ENCODE measurements around the gene NUP85.
"Not testable (repeated sequence)": the region's sequence is repeated elsewhere in the genome, so short reads cannot be mapped to it uniquely, and the experiment has no call there.

Gene NUP85

DNA sequence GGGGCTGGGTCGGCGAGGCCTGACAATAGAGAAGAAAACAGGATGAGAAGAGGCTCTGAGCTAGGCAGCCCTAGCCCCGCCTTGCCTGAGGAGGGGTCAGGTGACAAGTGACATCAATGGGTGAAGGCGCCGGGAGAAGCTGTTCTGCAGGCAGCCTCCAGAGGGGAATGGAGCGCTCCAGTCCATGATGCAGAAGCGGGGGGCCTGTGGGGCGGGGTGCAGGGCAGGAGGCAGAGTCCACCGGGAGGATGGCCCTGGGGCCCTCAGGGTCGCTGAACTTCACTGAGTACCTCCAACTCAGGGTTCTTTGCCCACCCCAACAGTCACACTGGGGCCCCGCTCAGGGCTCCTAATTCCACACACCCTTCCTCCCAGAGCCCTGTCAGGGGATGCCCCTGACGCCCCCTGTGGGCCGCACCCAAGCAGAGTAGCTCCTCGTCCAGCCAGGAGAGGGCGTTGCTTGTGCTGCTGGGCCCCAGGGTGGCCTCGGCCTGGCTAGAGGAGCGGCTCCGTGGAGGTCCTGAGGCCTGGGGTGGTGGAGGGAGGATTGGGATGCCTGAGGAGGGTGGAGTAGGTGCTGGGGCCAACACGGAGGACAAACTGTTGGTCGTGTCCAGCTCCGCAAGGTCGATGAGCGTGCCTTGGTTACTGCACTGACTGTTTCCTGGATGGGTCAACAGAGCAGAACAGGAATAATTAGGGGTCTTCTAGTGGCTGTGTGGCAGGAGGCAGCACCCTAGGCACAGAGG lies 35.1 kb downstream of the NUP85 start:
- peak in 20 of 58 donors; percentile 15 to 63 (median 32) for DNase-seq

DNA sequence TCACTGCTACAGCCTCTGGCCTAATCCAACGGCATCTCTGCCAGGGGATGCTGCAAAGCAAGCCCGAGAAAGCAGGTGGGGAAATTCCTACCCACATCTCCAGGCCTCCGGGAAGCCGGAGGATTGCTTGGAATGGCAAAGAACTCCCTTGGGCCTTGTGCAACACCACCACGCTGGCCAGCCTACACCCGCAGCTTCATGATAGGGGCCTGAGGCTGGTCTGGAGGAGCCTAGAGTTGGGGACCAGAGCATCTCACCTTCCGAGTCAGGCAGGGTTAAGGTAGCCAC lies 35.6 kb downstream of the NUP85 start:
- no peak for DNase-seq

DNA sequence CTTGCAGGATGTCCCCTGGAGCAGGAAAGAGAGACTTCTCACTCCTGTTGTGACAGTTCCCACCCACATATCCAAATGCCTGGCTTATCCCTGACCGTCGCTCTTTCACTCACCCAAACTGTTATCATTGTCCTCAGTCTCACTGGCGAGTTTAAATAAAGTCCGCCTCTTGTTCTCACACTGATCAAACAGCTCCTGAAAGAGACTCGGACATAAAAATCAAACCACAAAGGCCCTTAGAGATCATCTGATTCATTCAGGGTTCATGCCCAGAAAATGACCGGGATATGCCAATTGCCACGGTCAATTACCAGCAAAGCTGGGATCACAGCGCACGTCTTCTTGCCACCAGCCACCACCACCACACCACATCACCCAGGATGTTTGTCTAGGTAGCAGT lies 36.0 kb downstream of the NUP85 start:
- no peak for DNase-seq

DNA sequence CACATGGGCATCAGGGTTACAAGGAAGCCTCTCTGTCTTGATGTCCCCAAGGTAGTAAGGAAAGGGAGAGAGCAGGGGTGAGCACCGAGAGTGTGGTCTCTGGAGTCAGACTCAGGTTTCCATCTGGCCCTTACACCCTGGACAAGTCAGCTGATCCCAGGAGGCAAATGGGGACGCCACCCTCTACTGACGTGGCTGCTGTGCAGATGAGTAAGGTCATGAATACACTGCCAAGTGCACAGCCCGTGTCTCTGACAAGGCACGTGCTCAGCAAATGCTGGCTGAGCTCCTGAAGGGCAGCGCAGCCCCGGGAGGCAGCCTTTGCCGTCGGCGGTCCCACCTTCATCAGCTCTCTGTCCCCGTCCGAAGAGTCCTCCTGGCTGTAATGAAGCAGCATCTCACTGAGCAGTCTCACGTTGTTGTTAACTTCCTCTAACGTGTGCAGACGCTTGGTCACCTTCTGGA lies 36.5 kb downstream of the NUP85 start:
- DNase-seq: no peak

DNA sequence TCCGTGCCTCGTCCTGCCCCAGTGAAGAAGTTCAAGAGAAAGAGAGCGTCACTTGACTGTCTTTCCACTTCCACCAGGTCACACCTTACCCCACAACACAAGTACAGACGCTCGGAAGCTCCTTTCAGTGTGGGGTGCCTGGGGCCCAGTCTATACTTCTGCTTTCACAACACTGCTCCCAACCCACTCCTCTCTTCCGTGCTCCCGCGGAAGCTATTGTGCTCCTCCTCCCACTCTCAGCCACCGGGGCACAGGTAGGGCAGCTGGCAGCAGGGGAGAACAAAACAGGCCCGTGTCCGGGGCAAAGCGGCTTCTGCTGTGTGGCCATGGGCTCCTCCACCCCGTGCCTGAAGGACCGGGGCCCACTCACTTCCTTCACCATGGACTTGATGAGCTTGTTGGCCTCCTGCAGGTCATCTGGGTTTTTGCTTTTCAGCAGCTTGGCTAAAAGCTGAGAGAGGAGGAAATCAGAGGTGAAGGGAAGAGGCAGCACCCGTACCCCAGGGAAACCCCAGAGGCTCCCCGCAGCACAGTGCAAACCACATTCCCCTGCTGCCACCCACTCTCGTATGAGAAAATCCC lies 37.1 kb downstream of the NUP85 start:
- no peak for DNase-seq

DNA sequence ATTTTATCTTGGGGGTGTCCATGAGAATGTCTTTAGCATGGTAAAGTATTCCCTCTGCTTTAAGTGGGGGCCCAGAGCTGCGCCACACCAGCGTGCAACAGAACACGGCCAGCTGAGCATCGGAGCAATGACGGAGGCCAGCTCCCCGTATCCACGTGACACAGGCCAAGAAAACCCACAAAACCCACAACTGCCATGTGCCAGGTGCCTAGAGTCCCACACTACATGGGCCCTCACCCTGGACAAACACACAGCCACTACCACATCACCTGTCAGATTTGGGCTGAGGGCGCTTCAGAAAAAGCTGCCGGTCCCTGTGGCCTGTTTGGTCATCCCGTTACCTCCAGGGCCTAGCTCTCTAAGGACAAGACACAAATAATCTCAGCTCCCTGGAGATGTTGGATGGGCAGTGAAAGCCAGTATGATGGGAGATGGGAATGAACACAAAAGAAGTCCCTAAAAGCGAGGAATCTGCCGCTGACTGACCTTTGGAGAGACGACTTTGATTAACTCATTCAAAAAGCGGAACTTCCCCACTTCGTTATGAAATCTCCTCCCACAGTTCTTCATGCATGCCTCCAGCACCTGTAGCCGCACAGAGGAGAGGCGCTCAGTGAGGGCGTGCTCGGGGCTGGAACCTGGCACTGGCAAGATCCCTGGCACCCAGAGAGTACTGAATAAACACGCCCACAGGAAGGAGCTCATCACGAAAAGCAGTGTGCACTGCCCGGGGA lies 38.8 kb downstream of the NUP85 start:
- peak in 1 of 58 donors; percentile 8 for DNase-seq

DNA sequence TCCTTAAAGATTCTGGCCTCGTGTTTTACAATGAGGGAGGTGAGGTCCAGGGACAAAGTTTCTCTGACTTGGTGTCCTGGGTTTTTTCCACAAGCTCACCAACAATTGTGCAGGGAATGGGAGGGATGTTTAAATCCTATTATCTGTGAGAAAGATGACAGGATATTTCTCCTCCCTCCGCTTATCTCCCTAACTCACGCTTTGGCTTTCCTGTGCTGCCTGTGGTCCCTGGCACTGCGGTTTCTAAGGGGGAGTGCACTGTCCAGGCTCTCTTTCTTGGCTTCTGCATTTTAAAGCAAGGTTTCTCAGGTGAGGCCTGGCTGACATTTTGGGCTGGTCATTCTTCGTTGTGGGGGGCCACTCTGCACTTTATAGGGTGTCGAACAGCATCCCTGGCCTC lies 39.5 kb downstream of the NUP85 start:
- DNase-seq: no peak

DNA sequence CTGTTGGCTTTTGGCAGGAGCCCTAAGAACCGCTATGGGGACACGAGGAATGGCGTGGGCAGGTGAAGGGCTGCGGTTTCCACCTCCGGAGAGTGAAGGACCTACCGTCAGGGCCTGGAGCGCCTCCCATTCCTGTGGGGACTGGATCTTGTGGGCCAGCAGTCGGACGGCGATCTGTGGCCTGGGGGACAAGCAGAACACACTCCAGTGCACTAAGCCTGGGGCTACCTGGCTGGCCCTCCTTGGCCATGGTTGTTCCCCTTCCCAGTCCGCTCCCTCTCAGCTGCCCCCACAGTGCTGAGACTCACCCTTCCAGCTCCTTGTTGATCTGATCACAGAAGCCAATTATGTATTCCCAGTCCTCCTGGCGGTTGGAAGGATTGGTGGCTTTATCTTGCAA lies 40.9 kb downstream of the NUP85 start:
- no peak for DNase-seq

DNA sequence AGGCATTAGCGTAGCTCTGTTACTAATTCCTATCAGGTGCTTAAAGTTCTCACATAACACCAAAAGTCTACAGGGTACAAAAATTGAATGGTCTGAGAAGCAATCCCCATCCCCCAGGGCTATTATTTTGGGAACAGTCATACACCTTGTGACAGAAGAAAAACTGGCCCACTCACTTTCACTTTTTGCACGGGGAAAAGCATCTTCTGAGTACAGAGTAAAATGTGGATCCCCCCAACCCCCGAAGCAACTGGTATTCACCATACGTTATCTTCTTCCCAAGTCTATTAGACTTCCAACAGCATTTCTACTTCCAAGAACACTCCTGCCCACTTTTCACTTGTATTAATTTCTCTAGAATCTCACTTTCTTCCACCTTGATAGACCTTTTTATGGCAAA lies 44.1 kb downstream of the NUP85 start:
- no peak for DNase-seq

DNA sequence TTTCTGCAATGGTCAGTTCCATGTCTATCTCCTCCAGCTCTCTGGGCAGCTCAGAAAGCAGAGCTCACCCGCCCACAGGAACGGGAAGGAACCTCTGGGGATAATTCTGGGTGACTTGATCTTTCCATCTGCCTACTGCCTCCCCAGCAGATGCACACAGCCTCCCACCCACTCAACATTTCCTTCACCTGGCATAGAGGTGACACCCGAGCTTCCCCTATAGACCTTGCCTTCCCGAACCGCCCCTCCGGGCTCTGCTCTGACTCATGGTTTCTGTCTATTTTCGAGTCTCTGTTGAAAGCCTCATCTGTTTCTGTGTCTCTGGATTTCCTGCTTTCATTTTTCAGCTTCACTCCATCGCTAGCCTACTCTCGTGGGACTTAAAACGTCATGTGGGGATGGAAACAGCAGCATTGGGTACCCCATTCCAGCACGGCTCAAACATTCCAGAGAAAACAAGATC lies 44.6 kb downstream of the NUP85 start:
- peak in 9 of 58 donors; percentile 15 to 43 (median 21) for DNase-seq

DNA sequence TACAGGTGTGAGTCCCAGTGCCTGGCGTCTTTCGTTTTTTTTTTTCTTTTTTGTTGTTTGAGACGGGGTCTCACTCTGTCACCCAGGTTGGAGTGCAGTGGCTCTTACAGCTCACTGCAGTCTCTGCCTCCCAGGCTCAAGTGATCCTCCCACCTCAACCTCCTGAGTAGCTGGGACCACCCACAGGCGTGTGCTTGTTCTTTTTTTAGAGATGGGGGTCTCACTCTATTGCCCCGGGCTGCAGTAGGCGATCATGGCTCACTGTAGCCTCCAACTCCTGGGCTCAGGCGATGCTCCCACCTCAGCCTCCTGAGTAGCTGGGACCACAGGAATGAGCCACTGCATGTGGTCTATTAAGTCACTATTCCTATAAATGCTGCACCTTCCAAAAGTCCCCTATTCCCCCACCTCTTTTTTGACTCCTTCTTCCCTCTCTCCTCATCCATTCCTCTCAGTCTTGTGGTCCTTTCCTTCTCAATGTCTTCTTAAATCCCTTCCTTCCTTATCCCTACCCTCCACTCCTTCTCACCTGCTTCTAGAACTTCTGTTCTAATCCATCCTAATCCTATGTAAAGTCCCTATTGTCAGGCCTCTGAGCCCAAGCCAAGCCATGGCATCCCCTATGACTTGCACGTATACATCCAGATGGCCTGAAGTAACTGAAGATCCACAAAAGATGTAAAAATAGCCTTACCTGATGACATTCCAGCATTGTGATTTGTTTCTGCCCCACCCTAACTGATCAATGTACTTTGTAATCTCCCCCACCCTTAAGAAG lies 46.7 kb downstream of the NUP85 start:
- DNase-seq: no peak

DNA sequence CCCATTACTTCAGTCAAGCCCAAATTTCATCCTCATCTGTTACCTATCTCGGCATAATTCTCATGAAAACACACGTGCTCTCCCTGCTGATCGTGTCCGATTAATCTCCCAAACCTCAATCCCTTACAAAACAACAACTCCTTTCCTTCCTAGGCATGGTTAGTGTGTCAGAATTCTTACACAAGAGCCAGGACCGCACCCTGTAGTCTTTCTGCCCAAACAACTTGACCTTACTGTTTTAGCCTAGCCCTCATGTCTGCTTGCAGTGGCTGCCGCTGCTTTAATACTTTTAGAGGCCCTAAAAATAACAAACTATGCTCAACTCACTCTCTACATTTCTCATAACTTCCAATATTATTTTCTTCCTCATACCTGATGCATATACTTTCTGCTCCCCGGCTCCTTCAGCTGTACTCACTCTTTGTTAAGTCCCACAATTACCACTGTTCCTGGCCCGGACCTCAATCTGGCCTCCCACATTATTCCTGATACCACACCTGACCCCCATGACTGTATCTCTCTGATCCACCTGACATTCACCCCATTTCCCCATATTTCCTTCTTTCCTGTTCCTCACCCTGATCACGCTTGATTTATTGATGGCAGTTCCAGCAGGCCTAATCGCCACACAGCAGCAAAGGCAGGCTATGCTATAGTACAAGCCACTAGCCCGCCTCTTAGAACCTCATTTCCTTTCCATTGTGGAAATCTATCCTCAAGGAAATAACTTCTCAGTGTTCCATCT lies 50.6 kb downstream of the NUP85 start:
- DNase-seq: not testable (repeated sequence)

DNA sequence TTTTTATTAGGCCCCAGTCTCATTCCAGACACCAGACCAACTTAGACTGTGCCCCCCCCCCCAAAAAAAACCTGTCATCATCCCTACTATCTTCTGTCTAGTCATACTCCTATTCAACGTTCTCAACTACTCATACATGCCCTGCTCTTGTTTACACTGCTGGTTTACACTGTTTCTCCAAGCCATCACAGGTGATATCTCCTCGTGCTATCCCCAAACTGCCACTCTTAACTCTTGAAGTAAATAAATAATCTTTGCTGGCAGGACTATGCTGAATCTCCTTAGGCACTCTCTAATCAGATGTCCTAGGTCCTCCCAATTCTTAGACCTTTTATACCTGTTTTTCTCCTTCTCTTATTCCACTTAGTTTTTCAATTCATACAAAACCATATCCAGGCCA lies 51.7 kb downstream of the NUP85 start:
- not testable (repeated sequence) for DNase-seq

DNA sequence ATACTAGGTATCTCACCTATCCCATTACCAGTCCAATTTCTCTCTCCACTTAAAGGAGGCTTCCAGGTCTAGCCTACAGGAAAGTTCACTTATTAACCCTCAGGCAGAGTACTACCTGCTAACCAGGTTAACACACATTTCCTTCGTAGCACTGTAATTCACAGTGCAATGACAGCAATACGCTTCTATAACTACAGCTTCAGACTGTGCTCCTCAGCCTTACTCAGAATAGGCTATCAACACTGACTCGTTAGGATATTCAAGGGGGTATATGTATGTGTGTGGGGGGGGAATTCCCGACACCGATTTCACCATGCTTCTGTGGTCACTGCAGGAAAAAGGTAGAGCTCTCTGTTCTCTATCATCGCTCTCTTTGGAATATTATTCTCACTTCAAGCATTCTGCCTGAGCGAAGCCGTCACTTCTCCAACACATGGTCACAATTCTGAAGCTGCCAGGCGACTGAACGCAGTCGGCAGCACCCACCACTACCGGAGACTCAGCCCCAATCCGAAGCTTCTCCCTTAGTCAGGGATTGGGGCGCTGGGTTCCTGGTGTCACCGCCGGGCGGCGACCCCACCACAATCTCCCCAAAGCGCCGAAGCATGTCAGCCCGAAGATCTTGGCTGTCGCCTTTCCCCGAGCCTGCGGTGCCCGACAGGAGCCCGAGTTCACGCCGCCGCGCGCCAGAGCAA lies 55.3 kb downstream of the NUP85 start:
- peak in 1 of 58 donors; percentile 59 for DNase-seq

DNA sequence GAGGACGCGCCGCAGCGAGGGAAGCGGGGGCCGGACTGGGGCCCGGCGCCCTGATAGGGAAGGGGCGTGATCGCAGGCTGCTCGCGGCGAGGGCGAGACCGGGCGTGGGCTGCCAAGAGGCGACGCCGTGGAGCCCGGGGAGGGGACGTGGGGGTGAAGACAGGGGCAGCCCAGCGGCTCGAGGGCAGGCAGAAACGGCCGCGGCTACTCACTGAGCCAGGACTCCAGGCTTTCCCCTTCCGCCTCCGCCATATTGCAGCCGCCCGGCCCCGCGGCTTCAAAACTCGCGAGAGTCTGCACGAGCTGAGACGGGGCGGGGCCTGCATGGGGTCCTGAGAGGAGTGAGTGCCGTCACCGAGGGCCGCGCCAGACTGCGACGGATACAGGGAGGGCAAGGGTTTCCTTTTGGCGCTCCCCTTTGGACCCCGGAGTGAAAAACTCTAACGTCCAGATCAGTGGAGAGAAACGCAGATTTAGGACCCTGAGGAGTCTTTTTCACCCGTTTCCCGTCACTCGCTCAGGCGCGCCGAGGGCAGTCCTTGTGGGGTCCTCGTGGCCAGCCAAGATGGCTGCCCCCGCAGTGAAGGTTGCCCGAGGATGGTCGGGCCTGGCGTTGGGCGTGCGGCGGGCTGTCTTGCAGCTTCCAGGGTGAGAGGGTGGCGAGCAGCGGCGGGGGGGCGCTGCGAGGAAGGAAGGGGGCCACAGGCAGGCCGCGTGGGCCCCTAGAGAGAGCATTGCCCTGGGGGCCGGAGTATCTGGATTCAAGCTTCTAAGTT lies 56.0 kb downstream of the NUP85 start, which contains the start of the genes GGA3 and MRPS7:
Gene GGA3, minus strand, starts transcription at position 271 of the 776 bp plus-strand sequence. Its CDS starts 19 bp downstream, at position 252.
Gene MRPS7, plus strand, starts transcription at position 544 of the 776 bp plus-strand sequence. Its CDS starts 22 bp downstream, at position 566.
- peak; percentile 75 to 97 (median 92) for DNase-seq

DNA sequence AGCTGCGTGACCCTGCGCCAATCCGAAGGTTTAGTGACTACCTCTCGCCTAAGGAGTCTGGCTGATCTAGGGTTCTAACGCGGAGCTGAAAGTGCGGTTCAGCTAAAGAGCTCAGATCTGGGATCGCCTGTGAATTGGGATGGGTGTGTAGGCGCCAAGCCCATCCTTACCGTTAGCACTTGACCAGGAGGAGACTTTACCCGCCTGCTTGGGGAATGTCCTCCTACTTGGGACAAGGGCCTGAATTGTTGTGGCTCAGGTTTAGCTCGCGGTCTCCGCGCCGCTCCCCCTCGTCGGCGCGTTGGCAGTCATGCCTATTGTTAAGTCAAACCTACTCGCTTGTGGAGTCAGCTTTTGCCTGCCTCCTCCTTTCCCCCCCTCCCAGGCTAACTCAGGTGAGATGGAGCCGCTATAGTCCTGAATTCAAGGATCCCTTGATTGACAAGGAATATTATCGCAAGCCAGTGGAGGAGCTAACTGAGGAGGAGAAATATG lies 56.7 kb downstream of the NUP85 start:
- DNase-seq: peak in 3 of 58 donors; percentile 51 to 57 (median 57)

DNA sequence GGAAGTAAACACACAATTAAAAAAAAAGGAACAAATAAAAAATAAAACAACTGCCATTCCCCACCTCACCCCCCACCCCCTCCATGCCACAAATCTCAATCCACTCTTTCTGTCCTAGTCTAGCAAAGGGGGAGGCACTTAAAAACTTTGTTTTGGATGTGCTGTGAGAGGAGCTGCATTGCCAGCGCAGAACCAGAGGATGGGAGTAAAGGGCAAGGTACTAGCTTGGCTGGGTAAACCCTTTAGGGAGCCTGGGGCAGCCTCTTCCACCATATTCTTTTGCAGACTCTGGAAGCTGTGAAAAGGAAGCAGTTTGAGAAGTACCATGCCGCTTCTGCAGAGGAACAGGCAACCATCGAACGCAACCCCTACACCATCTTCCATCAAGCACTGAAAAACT lies 57.6 kb downstream of the NUP85 start:
- no peak for DNase-seq

DNA sequence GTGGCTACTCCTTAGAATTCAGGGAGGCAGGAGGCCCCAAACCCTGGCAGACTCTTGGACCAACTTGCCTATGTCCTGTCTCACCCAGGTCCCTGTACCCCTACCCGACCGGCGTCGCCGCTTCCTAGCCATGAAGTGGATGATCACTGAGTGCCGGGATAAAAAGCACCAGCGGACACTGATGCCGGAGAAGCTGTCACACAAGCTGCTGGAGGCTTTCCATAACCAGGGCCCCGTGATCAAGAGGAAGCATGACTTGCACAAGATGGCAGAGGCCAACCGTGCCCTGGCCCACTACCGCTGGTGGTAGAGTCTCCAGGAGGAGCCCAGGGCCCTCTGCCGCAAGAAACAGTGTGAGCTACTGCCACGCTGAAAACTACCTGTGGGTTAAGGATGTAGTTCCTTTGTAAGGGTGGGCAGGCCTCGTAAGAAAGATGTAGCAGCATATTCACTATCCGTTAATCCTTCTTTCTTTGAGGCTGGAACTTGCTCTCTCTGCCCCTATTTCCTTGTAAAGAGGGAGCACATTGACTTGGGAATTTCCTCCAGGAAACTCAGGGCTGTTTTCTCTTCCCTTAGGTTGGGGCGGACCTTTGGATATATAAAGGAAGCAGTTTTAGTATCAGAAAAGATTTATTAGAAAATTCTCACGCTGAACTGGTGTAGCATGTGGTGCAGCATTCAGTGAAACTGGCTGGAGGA lies 60.3 kb downstream of the NUP85 start:
- DNase-seq: no peak

All from anterior cingulate cortex (tissue), 58 donors.